Gastroesophageal sphincter (tissue), 4 donors: ENCODE data around the gene KLHL22. TPM values are rescaled to one million over a fixed set of nuclear protein-coding genes. Genes with fewer than 3 reads are reported as not detected.

ENCODE experiments used
- ATAC-seq: fragments of 150-250 bp; one replicate; pipeline ENCODE4 v1.9.1; 2016; ENCODE audit warnings: mild to moderate bottlenecking, moderate library complexity
- H3K27ac ChIP-seq, 4 donors: fragments of 200-600 bp; sonication (generic) in 3 of 4; 1 replicate in 3 of 4; 2 replicates in 1 of 4; pipeline ENCODE4 v1.5.1; 2016 to 2019
- H3K27me3 ChIP-seq: fragments of 200-600 bp; sonication (generic); one replicate; pipeline ENCODE4 v1.5.1; 2019
- H3K36me3 ChIP-seq, 2 donors: fragments of 200-600 bp; sonication (generic); one replicate each; pipeline ENCODE4 v1.5.1; 2019; ENCODE audit warnings: control low read depth in 1 of 2
- H3K4me1 ChIP-seq, 3 donors: fragments of 200-600 bp; sonication (generic); 1 replicate in 2 of 3; 2 replicates in 1 of 3; pipeline ENCODE4 v1.5.1; 2016 to 2019; ENCODE audit warnings: control low read depth in 2 of 3
- H3K4me3 ChIP-seq, 2 donors: fragments of 200-600 bp; sonication (generic); one replicate each; pipeline ENCODE4 v1.5.1; 2019; ENCODE audit warnings: mild to moderate bottlenecking in 1 of 2, moderate library complexity in 1 of 2
- H3K9me3 ChIP-seq, 3 donors: fragments of 200-600 bp; sonication (generic); one replicate each; pipeline ENCODE4 v1.5.1; 2017 to 2019; ENCODE audit warnings: control low read depth in 2 of 3
- EP300 ChIP-seq: sonication (generic); formaldehyde crosslinking; IDR thresholded peaks from one replicate; pipeline ENCODE4 v1.6.1; 2017; ENCODE audit warnings: antibody characterized with exemption, mild to moderate bottlenecking
- POLR2A ChIP-seq, 2 donors: fragments of 450-650 bp; IDR thresholded peaks; one replicate each; pipeline ENCODE4 v1.6.1; 2017; ENCODE audit warnings: antibody characterized with exemption in 2 of 2, mild to moderate bottlenecking in 2 of 2, moderate library complexity in 1 of 2
- POLR2AphosphoS5 ChIP-seq: sonication (generic); formaldehyde crosslinking; IDR thresholded peaks from one replicate; pipeline ENCODE4 v1.6.1; 2017; ENCODE audit warnings: antibody characterized with exemption
- WGBS, 2 donors: methylation state at CpG; one replicate each; pipeline ENCODE4 v1.1.5; 2018; ENCODE audit warnings: low coverage in 1 of 2; 5-methylcytosine and 5-hydroxymethylcytosine counted together
- total RNA-seq, 4 donors: library from RNA; depleted of rRNA; stranded (reverse); fragments of >200 nt; gene quantifications; one replicate each; pipeline ENCODE4 v1.1.0, GENCODE V29; 2016
- TF ChIP-seq, protein P1 (sequence below), 4 experiments: fragments of 200-600 bp in 2 of 4; fragments of 450-650 bp in 2 of 4; sonication (generic) in 1 of 4; IDR thresholded peaks; one replicate each; pipeline ENCODE4 v1.5.1; 2017 to 2019; ENCODE audit warnings: antibody characterized with exemption in 4 of 4, mild to moderate bottlenecking in 2 of 4, moderate library complexity in 2 of 4

Gene KLHL22
- total RNA-seq, 4 donors from 2014 or later: 25.0 to 44.5 (median 33.9) TPM

DNA sequence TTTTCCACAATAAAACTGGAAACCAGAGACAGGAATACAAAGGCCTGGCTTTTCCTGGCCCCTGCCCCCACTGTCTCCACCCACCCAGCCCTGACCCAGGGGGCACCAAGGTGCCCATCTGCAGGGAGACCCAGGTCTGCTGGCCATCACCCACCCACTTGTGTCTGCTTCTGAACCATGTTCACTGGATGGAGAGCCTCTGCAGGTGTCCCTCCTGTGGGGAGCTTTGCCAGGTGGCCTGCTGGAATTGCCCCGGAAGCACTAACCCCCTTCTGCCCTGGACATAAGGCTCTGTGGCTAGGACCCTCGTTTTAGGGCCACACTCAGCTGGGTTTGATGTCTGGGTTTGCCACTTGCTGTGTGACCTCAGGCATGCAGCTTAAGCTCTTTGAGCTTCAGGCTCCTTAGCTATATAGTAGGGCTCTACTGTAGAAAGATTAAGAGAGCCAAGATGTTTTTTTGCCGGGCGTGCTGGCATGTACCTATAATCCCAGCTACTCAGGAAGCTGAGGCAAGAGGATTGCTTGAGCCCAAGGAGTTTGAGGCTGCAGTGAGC lies 61.8 kb downstream of the KLHL22 start:
- Histone ChIP-seq H3K27ac (no peak overlapping the region), H3K9me3 (no peaks in the 10 kb centered on the region), H3K36me3 (peaks cover 0 to 20% of the 10 kb centered on the region in 2 donors), H3K4me1 (peaks cover 0 to 80% (median 21%) of the 10 kb centered on the region in 3 donors), H3K4me3 (no peak overlapping the region), H3K27me3 (peaks cover 20% of the 10 kb centered on the region)
- no peak for TF ChIP-seq EP300
- TF ChIP-seq, protein P1, sequence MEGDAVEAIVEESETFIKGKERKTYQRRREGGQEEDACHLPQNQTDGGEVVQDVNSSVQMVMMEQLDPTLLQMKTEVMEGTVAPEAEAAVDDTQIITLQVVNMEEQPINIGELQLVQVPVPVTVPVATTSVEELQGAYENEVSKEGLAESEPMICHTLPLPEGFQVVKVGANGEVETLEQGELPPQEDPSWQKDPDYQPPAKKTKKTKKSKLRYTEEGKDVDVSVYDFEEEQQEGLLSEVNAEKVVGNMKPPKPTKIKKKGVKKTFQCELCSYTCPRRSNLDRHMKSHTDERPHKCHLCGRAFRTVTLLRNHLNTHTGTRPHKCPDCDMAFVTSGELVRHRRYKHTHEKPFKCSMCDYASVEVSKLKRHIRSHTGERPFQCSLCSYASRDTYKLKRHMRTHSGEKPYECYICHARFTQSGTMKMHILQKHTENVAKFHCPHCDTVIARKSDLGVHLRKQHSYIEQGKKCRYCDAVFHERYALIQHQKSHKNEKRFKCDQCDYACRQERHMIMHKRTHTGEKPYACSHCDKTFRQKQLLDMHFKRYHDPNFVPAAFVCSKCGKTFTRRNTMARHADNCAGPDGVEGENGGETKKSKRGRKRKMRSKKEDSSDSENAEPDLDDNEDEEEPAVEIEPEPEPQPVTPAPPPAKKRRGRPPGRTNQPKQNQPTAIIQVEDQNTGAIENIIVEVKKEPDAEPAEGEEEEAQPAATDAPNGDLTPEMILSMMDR (IDR thresholded peaks at IDR 0.05): no peak
- TF ChIP-seq POLR2AphosphoS5: no peak
- no peak for TF ChIP-seq POLR2A (IDR thresholded peaks at IDR 0.05)
- ATAC-seq: no peak
- WGBS, 2 donors: 83% methylated on average over 1 of the region's 4 CpGs; no CpG with 5 or more reads in 1 of the 2 donors

- peaks cover 0 to 74% (median 17%) of the 10 kb centered on the region in 3 donors for H3K4me1 ChIP-seq
- H3K9me3 ChIP-seq: no peaks in the 10 kb centered on the region
- no peak overlapping the region for H3K27ac ChIP-seq
- H3K36me3 ChIP-seq: peaks cover 0 to 26% of the 10 kb centered on the region in 2 donors
- no peak for ATAC-seq
- peaks cover 20% of the 10 kb centered on the region for H3K27me3 ChIP-seq
- H3K4me3 ChIP-seq: no peak overlapping the region
- TF ChIP-seq EP300 (no peak), POLR2AphosphoS5 (no peak), POLR2A (IDR thresholded peaks at IDR 0.05) (no peak)
- TF ChIP-seq, protein P1 (IDR thresholded peaks at IDR 0.05): no peak
- 78 to 100% methylated on average over 3 to 7 of the region's 11 CpGs for WGBS, 2 donors
Observed at GRCh38 chr22:20433191-20433590, 62.4 kb downstream of the KLHL22 start.

DNA sequence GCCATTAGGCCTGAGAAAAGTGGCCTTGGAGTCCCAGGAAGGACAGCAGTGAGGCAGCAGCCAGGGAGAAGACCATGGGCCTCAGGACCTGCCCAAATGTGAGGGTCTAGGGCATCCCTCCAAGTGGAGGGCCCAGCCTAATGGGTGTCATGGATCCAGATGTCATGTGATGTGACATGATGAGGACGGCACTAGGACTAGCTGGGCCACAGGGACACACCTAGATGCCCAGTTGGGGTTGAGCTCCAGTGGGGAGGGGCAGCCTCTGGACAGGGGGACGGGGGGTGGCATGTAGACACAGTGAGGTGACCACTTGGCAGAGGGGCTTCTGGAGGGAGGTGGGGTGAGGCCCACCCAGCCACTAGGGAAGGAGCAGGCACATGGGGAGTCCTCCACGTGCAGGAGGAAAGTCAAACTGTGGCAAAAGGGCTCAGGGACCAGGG lies 63.3 kb downstream of the KLHL22 start:
- H3K27ac ChIP-seq: no peak overlapping the region
- peaks cover 20% of the 10 kb centered on the region for H3K27me3 ChIP-seq
- no peaks in the 10 kb centered on the region for H3K9me3 ChIP-seq
- TF ChIP-seq, protein P1 (IDR thresholded peaks at IDR 0.05): no peak
- TF ChIP-seq EP300: no peak
- no peak for TF ChIP-seq POLR2A (IDR thresholded peaks at IDR 0.05)
- no peak for TF ChIP-seq POLR2AphosphoS5
- peaks cover 0 to 68% (median 17%) of the 10 kb centered on the region in 3 donors for H3K4me1 ChIP-seq
- peaks cover 0 to 35% of the 10 kb centered on the region in 2 donors for H3K36me3 ChIP-seq
- ATAC-seq: no peak
- WGBS, 2 donors: 73 to 86% methylated on average over 1 to 2 of the region's 3 CpGs
- no peak overlapping the region for H3K4me3 ChIP-seq

DNA sequence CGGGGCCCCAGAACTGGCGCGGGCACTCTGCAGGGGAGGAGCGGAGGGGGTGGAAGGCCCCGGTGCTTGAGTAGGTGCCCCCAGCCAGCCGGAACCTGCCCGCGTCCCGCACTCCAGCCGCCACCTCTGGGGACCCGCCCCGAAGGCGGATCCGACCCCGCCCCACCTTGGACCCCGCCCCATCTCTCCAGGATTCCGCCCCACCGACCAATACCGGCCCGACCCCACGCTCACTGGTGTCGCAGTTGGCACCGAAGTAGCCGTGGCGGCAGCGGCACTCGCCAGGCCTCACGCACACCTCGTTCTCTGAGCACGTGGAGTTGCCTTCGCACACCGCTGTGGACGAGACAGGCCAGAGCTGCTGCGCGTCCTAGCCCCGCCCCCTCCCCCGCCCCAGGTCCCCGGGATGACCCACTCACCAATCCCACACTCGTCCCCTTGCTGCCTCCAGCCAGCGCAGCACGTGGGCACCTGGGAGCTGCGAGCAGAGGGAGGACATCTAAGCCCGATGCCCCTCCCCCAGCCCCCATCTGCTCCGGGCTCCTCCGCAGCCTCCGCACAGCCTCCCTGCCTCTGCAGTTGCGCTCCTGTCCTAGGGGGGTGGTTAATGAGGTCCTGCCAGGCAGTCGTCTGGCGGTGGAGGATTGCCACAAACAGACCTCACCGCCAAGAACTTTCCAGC lies 63.9 kb downstream of the KLHL22 start:
- no peak for TF ChIP-seq EP300
- TF ChIP-seq POLR2AphosphoS5: no peak
- TF ChIP-seq, protein P1 (IDR thresholded peaks at IDR 0.05): no peak
- TF ChIP-seq POLR2A (IDR thresholded peaks at IDR 0.05): no peak
- Histone ChIP-seq H3K27me3 (peaks cover 20% of the 10 kb centered on the region), H3K9me3 (no peaks in the 10 kb centered on the region), H3K4me3 (peak overlapping the region in 1 of 2 donors; percentile 36), H3K4me1 (peaks cover 0 to 62% (median 14%) of the 10 kb centered on the region in 3 donors), H3K36me3 (peaks cover 0 to 41% of the 10 kb centered on the region in 2 donors), H3K27ac (no peak overlapping the region)
- WGBS, 2 donors: no CpG with 5 or more reads among the region's 50 CpGs
- ATAC-seq: no peak
